DMS79 treated with DMSO at 0.1 percent for 48 hours (cell line): ENCODE measurements around the gene SV2C.

ENCODE experiments used
- DNase-seq: peaks from one replicate; lab custom pipeline; 2025; lab: John Stamatoyannopoulos, UW

The SV2C gene

GRCh38 chr5:76383126-76383832 lies 300.1 kb downstream of the SV2C start:
- DNase-seq, result no peak

GRCh38 chr5:76384189-76384588 lies 301.0 kb downstream of the SV2C start:
- DNase-seq, result no peak

DNA sequence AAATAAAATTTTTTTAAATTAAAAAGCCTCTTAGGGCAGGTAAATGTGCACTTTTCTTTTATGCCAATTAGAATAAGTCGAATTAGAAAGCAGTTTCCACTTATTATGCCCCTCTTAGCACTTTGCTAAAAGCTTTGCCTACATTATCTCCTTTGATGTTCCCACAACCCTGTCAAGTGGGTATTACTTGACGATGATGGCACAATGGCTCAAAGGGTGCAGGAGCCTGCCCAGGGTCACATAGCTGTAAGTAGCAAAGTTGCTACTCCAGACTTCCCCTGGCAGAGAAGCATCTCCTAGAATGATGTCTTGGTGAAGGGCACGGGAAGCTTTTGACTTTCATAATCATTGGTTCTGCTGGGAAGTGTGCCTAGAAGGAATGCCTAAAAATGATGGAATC lies 301.5 kb downstream of the SV2C start:
- DNase-seq, result no peak

GRCh38 chr5:76385540-76385939 lies 302.4 kb downstream of the SV2C start:
- DNase-seq, result no peak

GRCh38 chr5:76386360-76386759 lies 303.2 kb downstream of the SV2C start:
- no peak for DNase-seq

DNA sequence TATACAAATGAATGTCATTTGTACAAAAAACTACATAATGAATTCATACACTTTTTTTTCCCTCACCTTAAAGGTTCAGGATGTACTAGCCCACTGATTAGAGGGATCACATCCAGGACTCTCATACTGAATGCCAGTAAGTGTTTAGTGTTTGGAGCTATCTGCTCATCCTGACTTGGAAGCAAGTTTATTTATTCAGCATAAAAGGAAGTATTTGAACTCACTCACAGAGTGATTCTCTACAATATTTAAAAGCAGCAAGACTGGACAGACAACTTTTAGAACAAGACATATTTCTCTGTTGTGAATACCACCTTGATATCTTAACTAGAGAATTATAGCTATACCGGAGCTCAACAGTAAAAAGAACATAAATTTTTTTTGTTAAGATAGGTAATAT lies 305.1 kb downstream of the SV2C start:
- no peak for DNase-seq

GRCh38 chr5:76388791-76389512 lies 305.8 kb downstream of the SV2C start:
- no peak for DNase-seq

DNA sequence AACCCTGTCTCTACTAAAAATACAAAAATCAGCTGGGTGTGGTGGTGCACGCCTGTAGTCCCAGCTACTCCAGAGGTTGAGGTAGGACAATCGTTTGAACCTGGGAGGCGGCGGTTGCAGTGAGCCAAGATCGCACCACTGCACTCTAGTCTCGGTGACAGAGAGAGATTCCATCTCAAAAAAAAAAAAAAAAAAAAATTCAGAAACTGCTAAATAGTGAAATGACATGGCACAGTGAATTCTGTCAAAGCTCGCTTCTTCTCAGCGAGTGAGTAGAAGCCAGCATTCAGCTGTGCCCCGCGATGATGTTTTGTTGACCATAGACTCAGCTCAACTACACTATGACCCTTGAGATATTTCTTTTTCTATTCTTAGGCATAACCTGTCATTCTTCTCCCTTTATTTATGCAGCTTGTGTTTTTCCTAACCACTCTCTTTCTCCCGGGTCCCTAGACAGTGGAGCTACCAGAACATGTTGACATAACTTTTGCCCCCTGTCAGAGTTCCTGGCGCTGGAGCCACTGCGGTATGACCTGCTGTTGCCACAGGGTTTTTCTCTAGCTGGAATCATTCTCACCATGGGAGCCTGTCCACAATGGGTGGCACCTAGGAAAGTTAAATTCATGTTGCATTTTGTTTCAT lies 306.5 kb downstream of the SV2C start:
- no peak for DNase-seq

- no peak for DNase-seq
Measured at GRCh38 chr5:76391014-76391413, 307.8 kb downstream of the SV2C start.

- no peak for DNase-seq
Measured at GRCh38 chr5:76393035-76393680, 310.0 kb downstream of the SV2C start.

- no peak for DNase-seq
Measured at GRCh38 chr5:76397200-76397599, 314.0 kb downstream of the SV2C start.

DNA sequence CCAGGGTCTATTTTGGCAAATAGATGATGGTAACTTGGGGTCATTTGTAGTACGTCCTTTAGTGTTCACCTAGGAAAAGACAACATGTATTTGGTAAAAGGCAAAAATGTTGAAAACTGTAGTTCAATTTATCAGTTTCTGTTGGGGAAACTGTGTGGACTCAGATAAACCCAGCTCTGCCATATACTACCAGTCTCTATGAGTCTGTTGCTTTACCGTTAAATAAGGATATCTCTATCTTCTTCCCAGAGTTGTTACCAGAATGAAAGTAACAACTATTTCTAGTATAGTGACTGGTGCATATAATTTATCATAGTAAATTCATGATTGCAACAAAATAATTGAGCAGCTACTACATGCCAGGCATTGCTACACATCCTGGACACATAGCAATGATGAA lies 316.1 kb downstream of the SV2C start:
- DNase-seq, result no peak

GRCh38 chr5:76400466-76400865 lies 317.3 kb downstream of the SV2C start:
- DNase-seq, result no peak

- DNase-seq, result no peak
Measured at GRCh38 chr5:76401801-76402250, 318.6 kb downstream of the SV2C start.

DNA sequence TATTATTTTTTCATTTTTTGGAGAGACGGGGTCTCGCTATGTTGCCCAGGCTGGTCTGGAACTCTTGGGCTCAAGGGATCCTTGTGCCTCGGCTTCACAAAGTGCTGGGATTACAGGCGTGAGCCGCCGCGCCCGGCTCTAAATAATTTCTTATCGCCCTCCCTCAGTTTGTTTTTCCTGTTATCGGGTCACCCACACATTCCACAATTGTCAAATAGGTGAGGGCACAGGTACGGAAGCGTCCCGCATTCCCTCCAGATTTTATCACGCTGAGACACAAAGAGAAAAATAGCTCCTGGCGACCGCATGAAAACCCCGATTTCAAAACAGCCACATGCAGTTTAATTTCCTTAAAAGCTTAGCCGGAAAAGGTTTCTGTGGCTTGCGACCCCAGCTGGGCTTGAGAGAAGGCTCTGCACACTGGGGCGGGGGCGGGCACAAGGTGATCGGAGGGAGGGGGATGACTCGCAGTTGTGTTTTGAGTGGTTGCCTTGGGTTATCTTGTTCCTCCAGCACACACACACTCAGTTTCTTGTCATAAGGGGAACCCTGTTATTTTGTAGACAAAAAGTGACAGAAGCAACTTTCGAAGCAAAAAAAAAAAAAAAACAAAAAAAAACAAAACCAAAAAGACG lies 319.2 kb downstream of the SV2C start:
- DNase-seq, result no peak

DNA sequence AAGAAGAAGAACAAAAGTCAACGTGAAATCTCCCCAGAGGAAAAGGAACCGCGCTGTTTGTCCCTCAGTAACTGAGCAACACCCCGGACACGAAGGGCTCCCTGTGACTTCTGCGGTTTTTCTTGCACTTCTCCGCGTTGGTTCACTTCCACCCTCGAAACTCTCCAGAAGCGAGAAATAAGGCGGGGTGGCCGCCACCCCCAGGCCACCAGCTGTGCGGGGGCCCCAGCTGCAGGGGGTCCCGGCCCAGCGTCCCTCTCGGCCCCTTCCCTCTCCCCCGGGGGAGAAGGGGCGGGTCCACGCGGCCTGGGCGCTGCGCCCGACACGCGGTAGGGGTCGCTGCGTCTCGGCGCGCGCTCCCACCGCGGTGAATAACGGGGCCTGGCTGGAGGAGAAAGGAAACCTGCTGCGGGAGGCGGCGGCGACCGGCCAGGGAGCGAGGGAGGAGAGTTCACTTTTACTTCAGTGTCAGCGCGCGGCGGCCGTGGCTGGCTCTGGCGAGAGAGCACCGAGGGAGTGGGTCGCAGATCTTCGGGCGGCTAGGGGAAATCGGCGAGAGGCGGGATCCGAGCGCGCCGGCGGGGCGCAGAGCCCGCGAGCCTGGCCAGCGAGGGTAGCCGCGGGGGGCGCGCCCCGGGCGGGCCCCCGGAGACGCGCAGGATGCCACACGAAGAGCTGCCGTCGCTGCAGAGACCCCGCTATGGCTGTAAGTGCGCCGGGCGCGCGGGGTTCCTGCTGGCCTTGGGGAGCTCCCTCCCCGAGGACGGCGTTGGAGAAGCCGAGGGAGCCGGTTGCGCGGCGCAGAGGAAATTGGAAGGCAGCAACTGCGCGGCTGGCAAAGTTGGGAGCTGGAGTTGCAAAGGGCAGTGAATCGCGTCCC lies 319.9 kb downstream of the SV2C start, which contains the start of gene IQGAP2:
IQGAP2 (plus strand) TSS at position 400 of the 880 bp plus-strand sequence; CDS start at position 661, 261 bp downstream.
- no peak for DNase-seq
